Heart left ventricle (tissue), 13 donors: Measurements from ENCODE around the gene NCEH1.

Source experiments
- CTCF ChIP-seq, 12 donors: fragments of 200-600 bp; sonication (generic) in 4 of 12; IDR thresholded peaks; one replicate each; pipeline versions ENCODE4 v1.5.0 to v1.8.0; 2018 to 2022; ENCODE audit warnings: antibody characterized with exemption in 12 of 12, mild to moderate bottlenecking in 5 of 12
- POLR2A ChIP-seq, 2 donors: fragments of 450-650 bp; IDR thresholded peaks; one replicate each; pipeline ENCODE4 v1.6.1; 2017; ENCODE audit warnings: antibody characterized with exemption in 2 of 2, mild to moderate bottlenecking in 2 of 2, moderate library complexity in 2 of 2
- donor health status: ischemic (EF 13 %, LVEDD 7.1; RV severe dilation, severe dysfunction).
- donor health status: DM: no; HTN: yes; CAD: no.
- donor health status: DM: no; HTN: no; CAD: no.
- donor health status: ischemic (EF 25% LVEDD 6.9; RV normal size, moderate dysfunction).
- donor health status: ischemic (EF 25% LVEDD 5.7; RV mildly dilated, moderate dysfunction).
- donor health status: ischemic (EF 35%, LVEDD 5.7; RV mildly dilated, moderate dysfunction).
- donor health status: nonischemic (EF 11% LVEDD 7.7; RV severe dilation, severe dysfunction).
- donor health status: DM: yes; HTN: yes; CAD: no.
- donor health status: PGD.
- donor health status: ischemic (EF 29% LVEDD 5.4; RV normal size, mild dysfunction).
- donor health status: nonischemic (EF 23%, LVEDD 6.1; RV moderate dilation, normal function).

GRCh38 chr3:172606021-172606420 is 104.8 kb downstream of the NCEH1 start:
- TF ChIP-seq POLR2A (IDR thresholded peaks at IDR 0.05) (no peak), CTCF (IDR thresholded peaks at IDR 0.05) (no peak)
